ENCODE results near the gene AAK1. TPM values are rescaled to one million over a fixed set of nuclear protein-coding genes. Genes with fewer than 3 reads are reported as not detected.

The AAK1 gene
- polyA plus RNA-seq, 1 of the 3 experiments (the other 2 are of a cell fraction), result 13.4 TPM

DNA sequence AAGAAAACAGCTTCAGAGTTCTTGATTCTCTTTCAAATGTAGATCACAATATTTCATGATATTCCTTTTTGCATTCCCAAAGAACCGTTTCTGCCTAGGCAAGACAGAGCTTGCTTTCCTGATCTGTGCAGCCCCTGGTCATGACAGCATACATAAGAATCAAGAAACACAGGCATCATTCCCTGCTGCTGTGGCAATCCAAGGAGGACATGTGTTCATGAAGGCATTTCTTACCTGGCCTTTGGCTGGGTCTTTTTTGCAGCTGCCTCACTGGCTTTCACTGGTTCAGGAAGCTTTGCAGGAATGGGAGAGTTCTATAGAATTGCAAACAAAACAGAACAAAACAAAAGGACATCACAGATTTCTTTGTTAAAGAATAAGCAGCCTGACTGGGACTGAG is 118.7 kb downstream of the AAK1 start:
- H4K20me1 ChIP-seq (ENCODE audit: insufficient read depth), result no peaks in the 10 kb centered on the region
- WGBS (ENCODE audit: low lambda C conversion rate), result 91% methylated on average over 1 of the region's 1 CpG
- H3K9me3 ChIP-seq, result no peaks in the 10 kb centered on the region
- no peaks in the 10 kb centered on the region for H3K27me3 ChIP-seq (ENCODE audit: insufficient read depth)
- no peaks in the 10 kb centered on the region for H3F3A ChIP-seq (replicated peaks; ENCODE audit: insufficient read depth)
- H2AFZ ChIP-seq (ENCODE audit: low read depth), result no peak overlapping the region
- no peak overlapping the region for H3K4me2 ChIP-seq
- no peak overlapping the region for H3K9ac ChIP-seq
- POLR2A ChIA-PET, result no interaction called here
- CTCF ChIA-PET, result interaction anchor here (1.1 to 1.4 kb wide), 3 partner anchors 40 to 292 kb away, joined by 3 to 4 read pairs (median 3); no protein-coding TSS in a partner anchor
- no peak for DNase-seq
- peaks cover 74 to 80% of the 10 kb centered on the region in 2 experiments for H3K36me3 ChIP-seq (replicated peaks in 1 of 2; ENCODE audit: control insufficient read depth in 1 of 2, insufficient read depth in 2 of 2, low read length in 1 of 2)
- H3K4me3 ChIP-seq (ENCODE audit: low read depth in 2 of 2, low read length in 1 of 2), result no peak overlapping the region
- no peaks in the 10 kb centered on the region for H3K9me2 ChIP-seq
- H3K4me1 ChIP-seq (ENCODE audit: control insufficient read depth in 1 of 2, insufficient read depth in 2 of 2, low read depth in 1 of 2, low read length in 1 of 2), result no peaks in the 10 kb centered on the region
- TF ChIP-seq JUND (IDR thresholded peaks at IDR 0.05) (no peak), FOXM1 (IDR thresholded peaks at IDR 0.05; ENCODE audit: low read depth) (no peak), CHD2 (IDR thresholded peaks at IDR 0.05; ENCODE audit: low read length, partially characterized antibody) (no peak), RAD21 (IDR thresholded peaks at IDR 0.05; ENCODE audit: low read length) (no peak), TAF1 (IDR thresholded peaks at IDR 0.05; ENCODE audit: borderline replicate concordance, low read depth, low read length) (no peak), MEF2A (IDR thresholded peaks at IDR 0.05; ENCODE audit: borderline replicate concordance, low read depth) (no peak), YY1 (IDR thresholded peaks at IDR 0.05; ENCODE audit: low read depth) (no peak), NRF1 (IDR thresholded peaks at IDR 0.05; ENCODE audit: low read depth, low read length) (no peak), NFIC (IDR thresholded peaks at IDR 0.05; ENCODE audit: borderline replicate concordance) (no peak), MXI1 (IDR thresholded peaks at IDR 0.05; ENCODE audit: low read depth, low read length) (no peak), RFX5 (IDR thresholded peaks at IDR 0.05; ENCODE audit: low read length) (no peak), SMC3 (IDR thresholded peaks at IDR 0.05; ENCODE audit: low read depth, low read length) (no peak), POLR2AphosphoS5 (IDR thresholded peaks at IDR 0.05; ENCODE audit: low read depth, low read length) (no peak)
- TF ChIP-seq, protein P1, sequence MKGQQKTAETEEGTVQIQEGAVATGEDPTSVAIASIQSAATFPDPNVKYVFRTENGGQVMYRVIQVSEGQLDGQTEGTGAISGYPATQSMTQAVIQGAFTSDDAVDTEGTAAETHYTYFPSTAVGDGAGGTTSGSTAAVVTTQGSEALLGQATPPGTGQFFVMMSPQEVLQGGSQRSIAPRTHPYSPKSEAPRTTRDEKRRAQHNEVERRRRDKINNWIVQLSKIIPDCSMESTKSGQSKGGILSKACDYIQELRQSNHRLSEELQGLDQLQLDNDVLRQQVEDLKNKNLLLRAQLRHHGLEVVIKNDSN (IDR thresholded peaks at IDR 0.05; ENCODE audit: borderline replicate concordance, low read depth), result no peak
- TF ChIP-seq, protein P2, sequence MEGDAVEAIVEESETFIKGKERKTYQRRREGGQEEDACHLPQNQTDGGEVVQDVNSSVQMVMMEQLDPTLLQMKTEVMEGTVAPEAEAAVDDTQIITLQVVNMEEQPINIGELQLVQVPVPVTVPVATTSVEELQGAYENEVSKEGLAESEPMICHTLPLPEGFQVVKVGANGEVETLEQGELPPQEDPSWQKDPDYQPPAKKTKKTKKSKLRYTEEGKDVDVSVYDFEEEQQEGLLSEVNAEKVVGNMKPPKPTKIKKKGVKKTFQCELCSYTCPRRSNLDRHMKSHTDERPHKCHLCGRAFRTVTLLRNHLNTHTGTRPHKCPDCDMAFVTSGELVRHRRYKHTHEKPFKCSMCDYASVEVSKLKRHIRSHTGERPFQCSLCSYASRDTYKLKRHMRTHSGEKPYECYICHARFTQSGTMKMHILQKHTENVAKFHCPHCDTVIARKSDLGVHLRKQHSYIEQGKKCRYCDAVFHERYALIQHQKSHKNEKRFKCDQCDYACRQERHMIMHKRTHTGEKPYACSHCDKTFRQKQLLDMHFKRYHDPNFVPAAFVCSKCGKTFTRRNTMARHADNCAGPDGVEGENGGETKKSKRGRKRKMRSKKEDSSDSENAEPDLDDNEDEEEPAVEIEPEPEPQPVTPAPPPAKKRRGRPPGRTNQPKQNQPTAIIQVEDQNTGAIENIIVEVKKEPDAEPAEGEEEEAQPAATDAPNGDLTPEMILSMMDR (IDR thresholded peaks at IDR 0.05), result no peak
- H3K79me2 ChIP-seq (ENCODE audit: insufficient read depth), result no peaks in the 10 kb centered on the region
- H3K27ac ChIP-seq (ENCODE audit: low read depth in 2 of 2, low read length in 1 of 2), result no peak overlapping the region

DNA sequence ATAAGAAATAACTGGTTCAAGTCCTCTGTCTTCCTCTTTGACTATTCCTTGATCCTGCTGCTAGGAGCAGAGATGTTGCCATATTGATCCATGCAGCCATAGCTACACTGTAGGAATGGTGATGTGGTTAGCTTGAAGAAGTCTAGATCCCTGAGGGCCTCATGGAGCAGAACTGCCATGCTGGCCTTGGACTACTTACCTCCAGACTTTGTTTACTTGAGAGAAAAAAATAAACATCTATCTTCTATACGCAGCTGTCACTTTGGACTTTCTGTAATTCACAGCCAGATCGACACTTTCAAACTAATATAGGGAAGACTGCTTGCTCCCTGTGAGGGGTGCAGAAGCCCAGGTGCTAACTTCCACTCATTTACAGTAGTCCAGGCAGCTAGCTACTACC is 121.8 kb downstream of the AAK1 start:
- Histone ChIP-seq H2AFZ (ENCODE audit: low read depth) (no peak overlapping the region), H3K36me3 (replicated peaks in 1 of 2; ENCODE audit: control insufficient read depth in 1 of 2, insufficient read depth in 2 of 2, low read length in 1 of 2) (peaks cover 63 to 71% of the 10 kb centered on the region in 2 experiments), H3K27ac (ENCODE audit: low read depth in 2 of 2, low read length in 1 of 2) (no peak overlapping the region), H3K27me3 (ENCODE audit: insufficient read depth) (no peaks in the 10 kb centered on the region), H4K20me1 (ENCODE audit: insufficient read depth) (no peaks in the 10 kb centered on the region), H3K4me2 (no peak overlapping the region), H3K4me3 (ENCODE audit: low read depth in 2 of 2, low read length in 1 of 2) (no peak overlapping the region), H3F3A (replicated peaks; ENCODE audit: insufficient read depth) (no peaks in the 10 kb centered on the region), H3K9me3 (no peaks in the 10 kb centered on the region), H3K9me2 (no peaks in the 10 kb centered on the region), H3K4me1 (ENCODE audit: control insufficient read depth in 1 of 2, insufficient read depth in 2 of 2, low read depth in 1 of 2, low read length in 1 of 2) (no peaks in the 10 kb centered on the region), H3K79me2 (ENCODE audit: insufficient read depth) (no peaks in the 10 kb centered on the region), H3K9ac (no peak overlapping the region)
- CTCF ChIA-PET, result interaction anchor here (0.7 to 1.4 kb wide), 2 partner anchors 9 to 12 kb away, joined by 3 to 4 read pairs; no protein-coding TSS in a partner anchor
- no peak for DNase-seq
- POLR2A ChIA-PET, result no interaction called here
- 94% methylated on average over 2 of the region's 2 CpGs for WGBS (ENCODE audit: low lambda C conversion rate)
- no peak for TF ChIP-seq YY1 (IDR thresholded peaks at IDR 0.05; ENCODE audit: low read depth)
- no peak for TF ChIP-seq MEF2A (IDR thresholded peaks at IDR 0.05; ENCODE audit: borderline replicate concordance, low read depth)
- no peak for TF ChIP-seq MXI1 (IDR thresholded peaks at IDR 0.05; ENCODE audit: low read depth, low read length)
- TF ChIP-seq JUND (IDR thresholded peaks at IDR 0.05), result no peak
- TF ChIP-seq ELF1 (IDR thresholded peaks at IDR 0.05), result no peak
- TF ChIP-seq TEAD4 (IDR thresholded peaks at IDR 0.05; ENCODE audit: borderline replicate concordance, insufficient read depth), result no peak
- TF ChIP-seq, protein P3, sequence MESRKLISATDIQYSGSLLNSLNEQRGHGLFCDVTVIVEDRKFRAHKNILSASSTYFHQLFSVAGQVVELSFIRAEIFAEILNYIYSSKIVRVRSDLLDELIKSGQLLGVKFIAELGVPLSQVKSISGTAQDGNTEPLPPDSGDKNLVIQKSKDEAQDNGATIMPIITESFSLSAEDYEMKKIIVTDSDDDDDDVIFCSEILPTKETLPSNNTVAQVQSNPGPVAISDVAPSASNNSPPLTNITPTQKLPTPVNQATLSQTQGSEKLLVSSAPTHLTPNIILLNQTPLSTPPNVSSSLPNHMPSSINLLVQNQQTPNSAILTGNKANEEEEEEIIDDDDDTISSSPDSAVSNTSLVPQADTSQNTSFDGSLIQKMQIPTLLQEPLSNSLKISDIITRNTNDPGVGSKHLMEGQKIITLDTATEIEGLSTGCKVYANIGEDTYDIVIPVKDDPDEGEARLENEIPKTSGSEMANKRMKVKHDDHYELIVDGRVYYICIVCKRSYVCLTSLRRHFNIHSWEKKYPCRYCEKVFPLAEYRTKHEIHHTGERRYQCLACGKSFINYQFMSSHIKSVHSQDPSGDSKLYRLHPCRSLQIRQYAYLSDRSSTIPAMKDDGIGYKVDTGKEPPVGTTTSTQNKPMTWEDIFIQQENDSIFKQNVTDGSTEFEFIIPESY (IDR thresholded peaks at IDR 0.05; ENCODE audit: borderline replicate concordance, low read depth), result no peak
- TF ChIP-seq, protein P4, sequence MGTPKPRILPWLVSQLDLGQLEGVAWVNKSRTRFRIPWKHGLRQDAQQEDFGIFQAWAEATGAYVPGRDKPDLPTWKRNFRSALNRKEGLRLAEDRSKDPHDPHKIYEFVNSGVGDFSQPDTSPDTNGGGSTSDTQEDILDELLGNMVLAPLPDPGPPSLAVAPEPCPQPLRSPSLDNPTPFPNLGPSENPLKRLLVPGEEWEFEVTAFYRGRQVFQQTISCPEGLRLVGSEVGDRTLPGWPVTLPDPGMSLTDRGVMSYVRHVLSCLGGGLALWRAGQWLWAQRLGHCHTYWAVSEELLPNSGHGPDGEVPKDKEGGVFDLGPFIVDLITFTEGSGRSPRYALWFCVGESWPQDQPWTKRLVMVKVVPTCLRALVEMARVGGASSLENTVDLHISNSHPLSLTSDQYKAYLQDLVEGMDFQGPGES (IDR thresholded peaks at IDR 0.05; ENCODE audit: low read depth, low read length), result no peak
